ENCODE data around the gene ALPP.

GRCh38 chr2:232422051-232422450, 43.5 kb downstream of the ALPP start:
- TF ChIP-seq, protein P1, sequence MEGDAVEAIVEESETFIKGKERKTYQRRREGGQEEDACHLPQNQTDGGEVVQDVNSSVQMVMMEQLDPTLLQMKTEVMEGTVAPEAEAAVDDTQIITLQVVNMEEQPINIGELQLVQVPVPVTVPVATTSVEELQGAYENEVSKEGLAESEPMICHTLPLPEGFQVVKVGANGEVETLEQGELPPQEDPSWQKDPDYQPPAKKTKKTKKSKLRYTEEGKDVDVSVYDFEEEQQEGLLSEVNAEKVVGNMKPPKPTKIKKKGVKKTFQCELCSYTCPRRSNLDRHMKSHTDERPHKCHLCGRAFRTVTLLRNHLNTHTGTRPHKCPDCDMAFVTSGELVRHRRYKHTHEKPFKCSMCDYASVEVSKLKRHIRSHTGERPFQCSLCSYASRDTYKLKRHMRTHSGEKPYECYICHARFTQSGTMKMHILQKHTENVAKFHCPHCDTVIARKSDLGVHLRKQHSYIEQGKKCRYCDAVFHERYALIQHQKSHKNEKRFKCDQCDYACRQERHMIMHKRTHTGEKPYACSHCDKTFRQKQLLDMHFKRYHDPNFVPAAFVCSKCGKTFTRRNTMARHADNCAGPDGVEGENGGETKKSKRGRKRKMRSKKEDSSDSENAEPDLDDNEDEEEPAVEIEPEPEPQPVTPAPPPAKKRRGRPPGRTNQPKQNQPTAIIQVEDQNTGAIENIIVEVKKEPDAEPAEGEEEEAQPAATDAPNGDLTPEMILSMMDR (IDR thresholded peaks at IDR 0.05), result no peak
- no peak for TF ChIP-seq POLR2A (IDR thresholded peaks at IDR 0.05)

Data from testis (tissue), 2 donors.